ENCODE results near the gene WEE1.

GRCh38 chr11:9606809-9607510, 33.5 kb downstream of the WEE1 start:
- TF ChIP-seq CTCF (IDR thresholded peaks at IDR 0.05) (no peak), POLR2A (IDR thresholded peaks at IDR 0.05) (no peak)

All from Peyer's patch (tissue), 4 donors.